ENCODE results near the gene OSCAR. TPM values are rescaled to one million over a fixed set of nuclear protein-coding genes. Genes with fewer than 3 reads are reported as not detected.

OSCAR gene, protein sequence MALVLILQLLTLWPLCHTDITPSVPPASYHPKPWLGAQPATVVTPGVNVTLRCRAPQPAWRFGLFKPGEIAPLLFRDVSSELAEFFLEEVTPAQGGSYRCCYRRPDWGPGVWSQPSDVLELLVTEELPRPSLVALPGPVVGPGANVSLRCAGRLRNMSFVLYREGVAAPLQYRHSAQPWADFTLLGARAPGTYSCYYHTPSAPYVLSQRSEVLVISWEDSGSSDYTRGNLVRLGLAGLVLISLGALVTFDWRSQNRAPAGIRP
- not detected in 2 replicates for total RNA-seq (2013; cell fraction: nucleolus; rRNA removed)
- 0.11 TPM in 1 of 2 replicates, not detected in the other for total RNA-seq (2014; rRNA removed)
- total RNA-seq (2014; rRNA removed; fragmentation: Illumina TruSeq; extraction: Trizol), result not detected in 2 replicates
- total RNA-seq (2021), result 0.13 TPM in 1 of 2 replicates, not detected in the other
- not detected for polyA plus RNA-seq (2011; ENCODE audit: low read depth)
- polyA plus RNA-seq (2011; rRNA removed), result 0.04 and 0.10 TPM in 2 replicates
- polyA plus RNA-seq (2011; cell fraction: cytosol; rRNA removed), result 0.06 and 0.20 TPM in 2 replicates
- polyA plus RNA-seq (2011; cell fraction: nucleus; rRNA removed), result 0.28 and 0.47 TPM in 2 replicates
- 0.22 and 0.42 TPM in 2 replicates for polyA plus RNA-seq (2012)
- not detected in 2 replicates for polyA plus RNA-seq (2014; fragmentation: Illumina TruSeq; extraction: Trizol)
- polyA plus RNA-seq (2014; fragmentation: Nextera tagmentation; extraction: Ambion mirVana), result not detected
- 0.24 and 0.27 TPM in 2 replicates for polyA plus RNA-seq (2014; rRNA removed)
- under 1 TPM in 1 of 2 experiments, not detected in 1; 0.08 TPM for polyA plus RNA-seq (2016; fragmentation: Nextera tagmentation; extraction: Ambion mirVana)
- not detected in 2 replicates for polyA minus RNA-seq (2011; rRNA and poly(A)+ RNA removed)
- not detected in 2 replicates for polyA minus RNA-seq (2011; cell fraction: cytosol; rRNA and poly(A)+ RNA removed)
- not detected in 2 replicates for polyA minus RNA-seq (2011; cell fraction: nucleus; rRNA and poly(A)+ RNA removed)
- Bru-seq, nascent RNA, result percentile 35 among the genes with signal in this experiment
- percentile 22 among the genes with signal in this experiment for BruChase-seq, experiment 1, labeled RNA remaining after a 6-hour chase
- percentile 19 among the genes with signal in this experiment for BruChase-seq, experiment 2, labeled RNA remaining after a 2-hour chase
- long read RNA-seq, experiment 1, result 0 reads
- long read RNA-seq, experiment 2, result 0 reads

DNA sequence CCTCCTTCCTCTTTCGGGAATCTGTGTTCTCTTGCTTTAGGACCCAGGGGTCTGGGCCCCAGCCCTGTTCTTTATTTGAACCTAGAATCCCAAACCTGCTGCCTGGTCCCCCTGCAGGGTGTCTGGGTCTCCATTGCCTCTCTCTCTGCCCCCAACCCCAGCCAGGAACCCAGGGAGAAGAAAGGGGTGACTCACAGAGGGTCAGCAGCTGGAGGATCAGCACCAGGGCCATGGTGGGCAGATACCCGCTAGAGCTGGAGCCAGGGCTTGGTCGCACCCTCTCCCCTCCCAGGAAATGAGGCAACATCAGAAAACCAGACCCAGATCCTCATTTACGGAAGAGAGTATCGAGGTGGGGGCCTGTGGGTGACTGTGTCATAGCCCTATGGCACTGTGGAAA lies at the start of gene OSCAR:
Gene OSCAR (minus strand): TSS at position 243 of the 400 bp plus-strand sequence. CDS start 11 bp downstream, at position 232.
- Histone ChIP-seq H3K27ac (ENCODE audit: control insufficient read depth, insufficient read depth) (no peak within 1 kb of the TSS), H3K9me3 (replicated peaks; ENCODE audit: control insufficient read depth, insufficient read depth, low read length) (no peaks in the 10 kb centered on the region), H3K4me3 (no peak within 1 kb of the TSS), H3K4me2 (ENCODE audit: control insufficient read depth, insufficient read depth) (no peak within 1 kb of the TSS), H3K4me1 (ENCODE audit: control insufficient read depth, insufficient read depth, low read length) (no peaks in the 10 kb centered on the region), H3K9ac (ENCODE audit: control insufficient read depth, insufficient read depth, low read length) (no peak within 1 kb of the TSS), H3K27me3 (replicated peaks in 1 of 2; ENCODE audit: control insufficient read depth in 2 of 2, insufficient read depth in 2 of 2, low read length in 1 of 2) (no peaks in the 10 kb centered on the region; a peak in 2 of 4 replicates), H2AFZ (ENCODE audit: control insufficient read depth, low read depth, low read length) (no peak within 1 kb of the TSS), H3K36me3 (ENCODE audit: control insufficient read depth in 2 of 2, insufficient read depth in 2 of 2, low read length in 1 of 2) (peaks cover 0 to under 1% of the 10 kb centered on the region in 2 experiments; a peak in 2 of 4 replicates), H3K79me2 (ENCODE audit: control insufficient read depth, insufficient read depth, low read length) (peaks cover 9% of the 10 kb centered on the region), H4K20me1 (ENCODE audit: control insufficient read depth, insufficient read depth) (no peaks in the 10 kb centered on the region)
- intact Hi-C loops (cut with micrococcal nuclease; ENCODE audit: unreplicated experiment) (loop anchor here (10.0 kb wide), 2 partner anchors 576 to 996 kb away; partner anchors contain the start of gene ZNF160), in situ Hi-C loops (cut with MboI) (no loop called here)
- ChIA-PET CTCF (no interaction called here), POLR2A (no interaction called here), SMC1A (ENCODE audit: uncharacterized antibody, unreplicated experiment) (interaction anchor here (0.6 kb wide), 1 partner anchor 190 kb away, joined by 3 read pairs; no protein-coding TSS in a partner anchor), RAD21 (ENCODE audit: unreplicated experiment) (no interaction called here)
- ATAC-seq (no peak), DNase-seq (ENCODE audit: low read depth, low spot score) (no peak), FAIRE-seq (no peak)
- WGBS (ENCODE audit: insufficient coverage, insufficient replicate concordance, low lambda C conversion rate, missing lambda C conversion rate), result 64% methylated on average over 5 of the region's 5 CpGs
- BruUV-seq (replicated peaks), result no TSS peak
- TF ChIP-seq MYB (IDR thresholded peaks at IDR 0.05; ENCODE audit: borderline replicate concordance, low read depth, low read length) (no peak), CHD2 (IDR thresholded peaks at IDR 0.05; ENCODE audit: borderline replicate concordance, low read depth, low read length) (no peak), ETV6 (conservative IDR thresholded peaks at IDR 0.05 in 1 of 2, IDR thresholded peaks at IDR 0.05 in 1 of 2; ENCODE audit: borderline replicate concordance in 1 of 2, low read depth in 1 of 2) (no peak)
